Endothelial cell of umbilical vein (primary cell): Measurements from ENCODE around the gene KCNQ1OT1. TPM values are rescaled to one million over a fixed set of nuclear protein-coding genes. Genes with fewer than 3 reads are reported as not detected.

Source experiments
- BruUV-seq: library from RNA; stranded (reverse); fragments of 400-500 nt; replicated peaks from 2 replicates; lab custom pipeline; 2021; lab: Mats Ljungman, UMichigan
- CTCF ChIA-PET: fragments of 300-600, 350-600 bp; sonication (Branson Sonifier 250); formaldehyde crosslinking; loops from one replicate; lab custom pipeline; 2021; ENCODE audit warnings: antibody characterized with exemption, inconsistent platforms; lab: Charles Lee
- POLR2A ChIA-PET: fragments of 300-600, 350-600 bp; sonication (Branson Sonifier 250); formaldehyde crosslinking; loops from one replicate; lab custom pipeline; 2021; ENCODE audit warnings: antibody characterized with exemption, inconsistent platforms; lab: Charles Lee
- DNase-seq: peaks from one replicate; pipeline ENCODE4 v3.0.0-alpha.2; 2011; ENCODE audit warnings: low read depth, low spot score
- FAIRE-seq: peaks from 2 replicates; lab custom pipeline; 2011; peaks lifted over from hg19 to GRCh38; lab: Jason Lieb, UNC
- H2AFZ ChIP-seq: 2 replicates; pipeline ENCODE4 v1.6.0; 2012; ENCODE audit warnings: low read depth, low read length, control low read depth, inconsistent platforms
- H3K27ac ChIP-seq: 2 replicates; pipeline ENCODE4 v1.5.1; 2011; ENCODE audit warnings: low read depth, mild to moderate bottlenecking, control low read depth, low read length, moderate library complexity; ENCODE audit not compliant: insufficient read depth
- H3K27me3 ChIP-seq, 2 experiments: 2 replicates each; pipeline versions ENCODE4 v1.6.0 to v1.6.1; 2011; ENCODE audit warnings: low read length in 2 of 2, mixed read lengths in 1 of 2; ENCODE audit not compliant: control insufficient read depth in 2 of 2, insufficient read depth in 2 of 2
- H3K36me3 ChIP-seq, 2 experiments: 2 replicates in 1 of 2; 3 replicates in 1 of 2; pipeline ENCODE4 v1.5.1; 2011; ENCODE audit warnings: low read length in 2 of 2, mild to moderate bottlenecking in 1 of 2, moderate library complexity in 1 of 2; ENCODE audit not compliant: control insufficient read depth in 2 of 2, insufficient read depth in 2 of 2; ENCODE audit errors: extremely low read depth in 1 of 2
- H3K4me1 ChIP-seq: 3 replicates; pipeline ENCODE4 v1.5.1; 2011; ENCODE audit warnings: mild to moderate bottlenecking, low read length; ENCODE audit not compliant: control insufficient read depth, insufficient read depth; ENCODE audit errors: extremely low read depth
- H3K4me2 ChIP-seq: 2 replicates; pipeline ENCODE4 v1.6.1; 2011; ENCODE audit warnings: low read length, control low read depth, mixed read lengths; ENCODE audit not compliant: insufficient read depth
- H3K4me3 ChIP-seq, 3 experiments: fragments of 200-600 bp in 1 of 3; sonication (generic), shearing (Covaris generic) in 1 of 3; replicated peaks in 1 of 3; 2 replicates each; pipeline ENCODE4 v1.5.1; 2011 to 2016; ENCODE audit warnings: control low read depth in 3 of 3, low read length in 3 of 3, mild to moderate bottlenecking in 2 of 3, inconsistent platforms in 1 of 3, low read depth in 1 of 3, moderate library complexity in 1 of 3; ENCODE audit not compliant: insufficient read depth in 1 of 3
- H3K79me2 ChIP-seq: 2 replicates; pipeline ENCODE4 v1.6.0; 2012; ENCODE audit warnings: low read length, inconsistent platforms; ENCODE audit not compliant: control insufficient read depth, insufficient read depth
- H3K9ac ChIP-seq: replicated peaks from 2 replicates; pipeline ENCODE3; 2011; ENCODE audit warnings: low read length, control low read depth; ENCODE audit not compliant: insufficient read depth; ENCODE audit errors: extremely low read depth
- H3K9me1 ChIP-seq: replicated peaks from 3 replicates; pipeline ENCODE4 v1.6.0; 2011; ENCODE audit warnings: mild to moderate bottlenecking, low read length; ENCODE audit not compliant: control insufficient read depth, insufficient read depth; ENCODE audit errors: extremely low read depth
- H3K9me3 ChIP-seq: replicated peaks from 2 replicates; pipeline ENCODE4 v1.5.1; 2012; ENCODE audit warnings: low read length, inconsistent platforms; ENCODE audit not compliant: control insufficient read depth, insufficient read depth
- H4K20me1 ChIP-seq: replicated peaks from 2 replicates; pipeline ENCODE3; 2011; ENCODE audit warnings: mild to moderate bottlenecking, low read length; ENCODE audit not compliant: control insufficient read depth, insufficient read depth; ENCODE audit errors: extremely low read depth
- EZH2 ChIP-seq: IDR thresholded peaks from 2 replicates; pipeline ENCODE4 v1.6.1; 2012; ENCODE audit warnings: borderline replicate concordance, low read depth, mild to moderate bottlenecking, moderate library complexity, low read length, inconsistent platforms; ENCODE audit not compliant: severe bottlenecking
- FOS ChIP-seq: IDR thresholded peaks from 2 replicates; pipeline ENCODE4 v1.6.1; 2011; ENCODE audit warnings: mild to moderate bottlenecking, low read length, moderate library complexity, borderline replicate concordance; ENCODE audit not compliant: insufficient read depth
- GATA2 ChIP-seq: IDR thresholded peaks from 2 replicates; pipeline ENCODE4 v1.7.0; 2011; ENCODE audit warnings: low read depth, mild to moderate bottlenecking, moderate library complexity, mixed read lengths, low read length; ENCODE audit not compliant: insufficient read length, insufficient read depth
- JUN ChIP-seq: IDR thresholded peaks from 2 replicates; pipeline ENCODE4 v1.6.1; 2011; ENCODE audit warnings: borderline replicate concordance, low read depth; ENCODE audit not compliant: insufficient read length, insufficient read depth
- MYC ChIP-seq: IDR thresholded peaks from one replicate; pipeline ENCODE4 v1.6.1; 2011; ENCODE audit warnings: mild to moderate bottlenecking, low read depth, low read length
- POLR2A ChIP-seq: IDR thresholded peaks from 2 replicates; pipeline ENCODE4 v1.6.1; 2012; ENCODE audit warnings: low read depth, mild to moderate bottlenecking, control low read depth, low read length
- POLR2AphosphoS5 ChIP-seq: IDR thresholded peaks from 2 replicates; pipeline ENCODE4 v1.6.1; 2012; ENCODE audit warnings: low read depth, mild to moderate bottlenecking, control low read depth, low read length, moderate library complexity; ENCODE audit not compliant: insufficient read depth
- dilution Hi-C: fragments of 300-500 bp; cut with MboI; formaldehyde crosslinking; loops from one replicate; pipeline ENCODE4 v1.15.0; 2019; ENCODE audit warnings: low sequenced_read_pairs; ENCODE audit not compliant: extremely low pct_ligation_motif_present
- intact Hi-C: fragments of 100-400 bp; cut with micrococcal nuclease; formaldehyde crosslinking; loops from one replicate; pipeline ENCODE4 v1.10.0; 2022
- polyA plus RNA-seq, 4 experiments: library from polyadenylated mRNA; depleted of rRNA in 3 of 4; stranded (reverse) in 3 of 4; unstranded in 1 of 4; fragments of >200 nt; gene quantifications; 2 replicates each; pipeline versions ENCODE4 v1.2.1 to v1.2.3, GENCODE V29; 2011 to 2012; ENCODE audit warnings: missing spikeins in 1 of 4
- total RNA-seq: library from RNA; stranded (reverse); gene quantifications from 2 replicates; pipeline ENCODE4 v1.2.3, GENCODE V29; 2021
- TF ChIP-seq, protein P1 (sequence below), 2 donors: IDR thresholded peaks; 1 replicate in 1 of 2; 2 replicates in 1 of 2; pipeline ENCODE4 v1.5.1; 2011; ENCODE audit warnings: low read length in 2 of 2, mild to moderate bottlenecking in 2 of 2, moderate library complexity in 2 of 2, control low read depth in 1 of 2, inconsistent platforms in 1 of 2, low read depth in 1 of 2; ENCODE audit not compliant: insufficient read depth in 1 of 2; ENCODE audit errors: extremely low read depth in 1 of 2

KCNQ1OT1 gene
- total and polyA plus RNA-seq, 2 donors (not counting 3 experiments of a cell fraction or from before 2014, with no cell fraction given) = 0.11 to 1.8 TPM

DNA sequence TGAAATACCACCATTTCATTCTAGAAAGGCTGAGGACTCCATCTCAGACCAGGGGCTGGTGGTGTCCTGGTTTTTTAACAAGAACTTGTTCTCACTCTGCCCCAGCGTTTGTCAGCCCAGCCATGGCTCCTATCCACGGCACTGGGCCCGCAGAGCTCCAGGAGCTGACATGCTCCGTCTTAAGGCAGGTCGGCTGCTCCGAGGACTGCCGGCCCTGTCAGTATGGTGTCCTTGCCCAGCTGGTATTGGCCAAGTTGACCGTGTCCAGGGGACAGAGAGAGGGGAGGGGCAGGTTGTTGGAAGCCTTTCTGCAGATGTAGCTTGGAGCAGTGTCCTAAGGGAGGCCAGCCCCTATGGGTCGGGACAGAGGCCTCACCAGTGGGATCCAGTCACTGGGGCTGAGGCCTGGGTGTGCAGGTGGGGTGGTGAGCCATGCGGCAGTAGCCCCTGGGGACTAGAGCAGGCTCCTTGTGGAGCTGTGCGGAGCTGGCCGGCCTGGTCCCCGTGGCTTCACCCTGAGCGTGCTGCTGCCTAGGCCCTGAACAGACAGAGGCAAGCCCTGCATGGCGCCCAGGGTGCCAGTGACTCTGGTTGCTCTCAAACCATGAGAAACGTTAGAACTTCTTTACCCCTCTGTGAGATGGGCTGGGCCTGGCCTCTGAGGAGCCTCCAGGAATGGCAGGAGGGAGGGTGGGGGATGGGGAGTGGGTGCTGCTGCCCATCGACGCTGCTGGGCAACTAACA lies 39.9 kb upstream of the KCNQ1OT1 start:
- CTCF ChIA-PET = no interaction called here
- H3K4me1 ChIP-seq = no peaks in the 10 kb centered on the region
- intact Hi-C loops = no loop called here
- H3K27me3 ChIP-seq = no peaks in the 10 kb centered on the region
- no peak overlapping the region for H3K4me2 ChIP-seq
- no peaks in the 10 kb centered on the region for H3K36me3 ChIP-seq
- FAIRE-seq = no peak
- no peak overlapping the region for H2AFZ ChIP-seq
- no peaks in the 10 kb centered on the region for H4K20me1 ChIP-seq
- POLR2A ChIA-PET = no interaction called here
- H3K27ac ChIP-seq = no peak overlapping the region
- H3K9ac ChIP-seq = no peak overlapping the region
- H3K9me1 ChIP-seq = no peaks in the 10 kb centered on the region
- no peaks in the 10 kb centered on the region for H3K79me2 ChIP-seq
- TF ChIP-seq, protein P1, sequence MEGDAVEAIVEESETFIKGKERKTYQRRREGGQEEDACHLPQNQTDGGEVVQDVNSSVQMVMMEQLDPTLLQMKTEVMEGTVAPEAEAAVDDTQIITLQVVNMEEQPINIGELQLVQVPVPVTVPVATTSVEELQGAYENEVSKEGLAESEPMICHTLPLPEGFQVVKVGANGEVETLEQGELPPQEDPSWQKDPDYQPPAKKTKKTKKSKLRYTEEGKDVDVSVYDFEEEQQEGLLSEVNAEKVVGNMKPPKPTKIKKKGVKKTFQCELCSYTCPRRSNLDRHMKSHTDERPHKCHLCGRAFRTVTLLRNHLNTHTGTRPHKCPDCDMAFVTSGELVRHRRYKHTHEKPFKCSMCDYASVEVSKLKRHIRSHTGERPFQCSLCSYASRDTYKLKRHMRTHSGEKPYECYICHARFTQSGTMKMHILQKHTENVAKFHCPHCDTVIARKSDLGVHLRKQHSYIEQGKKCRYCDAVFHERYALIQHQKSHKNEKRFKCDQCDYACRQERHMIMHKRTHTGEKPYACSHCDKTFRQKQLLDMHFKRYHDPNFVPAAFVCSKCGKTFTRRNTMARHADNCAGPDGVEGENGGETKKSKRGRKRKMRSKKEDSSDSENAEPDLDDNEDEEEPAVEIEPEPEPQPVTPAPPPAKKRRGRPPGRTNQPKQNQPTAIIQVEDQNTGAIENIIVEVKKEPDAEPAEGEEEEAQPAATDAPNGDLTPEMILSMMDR (IDR thresholded peaks at IDR 0.05; ENCODE audit: extremely low read depth in 1 of 2, insufficient read depth in 1 of 2, low read depth in 1 of 2, low read length in 2 of 2) = no peak
- TF ChIP-seq EZH2 = no peak
- no peak for TF ChIP-seq JUN
- TF ChIP-seq MYC = no peak
- no peak for TF ChIP-seq POLR2AphosphoS5
- TF ChIP-seq POLR2A = no peak
- no peak for TF ChIP-seq FOS
- TF ChIP-seq GATA2 = no peak
- dilution Hi-C loops = no loop called here
- BruUV-seq = no TSS peak
- H3K9me3 ChIP-seq = no peaks in the 10 kb centered on the region
- no peak overlapping the region for H3K4me3 ChIP-seq
- no peak for DNase-seq
